Activated CD8-positive, alpha-beta memory T cell treated with anti-CD3 and anti-CD28 coated beads for 4 hours (primary cell): ENCODE measurements around the gene SH3RF3.

Source experiments
- DNase-seq, 2 donors: peaks; one replicate each; pipeline ENCODE4 v3.0.0-alpha.2; 2020; ENCODE audit warnings: low read depth in 2 of 2

SH3RF3 gene

DNA sequence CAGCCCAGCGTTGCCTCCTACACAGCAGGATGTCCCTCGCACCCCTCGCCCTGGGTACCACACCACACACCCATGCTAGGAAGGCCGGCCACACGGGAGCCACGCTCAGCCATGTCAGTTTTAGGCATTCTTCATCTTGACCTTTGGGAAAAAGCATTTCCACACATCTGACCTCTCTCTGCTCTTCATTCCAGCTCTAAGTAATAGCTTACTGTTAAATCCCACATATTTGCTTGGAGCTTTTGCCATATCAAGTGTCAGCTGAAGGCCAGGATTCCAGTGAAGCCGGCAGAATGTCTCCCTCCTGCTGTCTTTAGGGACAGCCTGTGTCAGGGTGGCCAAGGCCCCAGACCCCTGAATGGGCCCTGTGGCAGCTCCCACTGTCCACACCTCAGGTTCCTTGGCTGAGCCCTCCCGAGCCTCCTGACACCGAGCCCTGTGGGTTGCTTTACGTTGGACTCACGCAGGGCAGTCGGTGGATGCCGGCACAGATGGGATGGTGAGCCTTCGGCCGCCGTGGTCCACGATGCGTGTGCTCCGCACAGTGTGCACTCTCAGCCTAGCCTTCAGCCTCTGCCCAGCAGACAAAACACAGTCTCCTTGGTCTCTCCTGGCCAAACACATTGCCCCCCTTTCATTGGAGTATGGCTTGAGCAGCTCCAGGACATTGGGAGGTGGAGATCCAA is 282.8 kb downstream of the SH3RF3 start:
- DNase-seq: no peak

DNA sequence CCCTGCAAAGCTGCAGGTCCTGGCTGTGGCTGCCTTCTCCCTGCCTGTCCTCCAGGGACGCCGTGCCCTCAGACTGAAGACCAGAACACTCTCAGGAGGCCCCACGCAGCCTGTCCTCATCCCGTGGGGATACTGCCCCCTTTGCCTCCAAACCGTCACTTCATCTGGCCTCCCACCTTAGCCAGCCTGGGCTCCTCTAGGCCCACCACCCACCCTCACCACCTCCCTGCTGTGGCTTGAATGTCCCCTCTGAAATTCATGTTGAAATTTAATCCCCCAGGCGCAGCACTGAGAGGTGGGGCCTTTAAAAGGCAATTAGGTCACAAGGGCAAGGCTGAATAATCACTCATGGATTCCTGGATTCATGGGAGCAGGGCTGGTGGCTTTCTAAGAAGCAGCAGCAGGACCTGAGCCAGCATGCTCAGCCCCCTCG is 286.6 kb downstream of the SH3RF3 start:
- no peak for DNase-seq

GRCh38 chr2:109417701-109418335 is 288.8 kb downstream of the SH3RF3 start:
- no peak for DNase-seq

DNA sequence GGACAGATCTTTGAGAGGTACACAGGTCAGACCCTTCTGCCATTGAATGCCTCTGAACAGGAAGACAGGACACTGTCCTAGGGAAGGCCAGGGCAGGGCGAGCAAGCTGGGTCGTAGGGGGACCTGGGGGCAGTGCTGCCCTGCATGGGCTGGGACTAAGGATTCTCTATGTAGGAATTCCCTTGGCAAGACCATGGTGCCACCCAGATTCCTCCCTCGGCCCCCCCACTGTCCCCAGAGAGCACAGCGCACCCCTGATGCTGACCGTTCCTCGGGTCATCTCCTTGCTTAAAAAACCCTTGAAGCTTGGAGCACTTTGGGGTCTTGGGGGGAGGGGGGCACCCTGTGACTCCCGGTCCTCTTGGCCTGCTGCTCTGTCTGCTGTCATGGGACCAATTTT is 289.7 kb downstream of the SH3RF3 start:
- no peak for DNase-seq

DNA sequence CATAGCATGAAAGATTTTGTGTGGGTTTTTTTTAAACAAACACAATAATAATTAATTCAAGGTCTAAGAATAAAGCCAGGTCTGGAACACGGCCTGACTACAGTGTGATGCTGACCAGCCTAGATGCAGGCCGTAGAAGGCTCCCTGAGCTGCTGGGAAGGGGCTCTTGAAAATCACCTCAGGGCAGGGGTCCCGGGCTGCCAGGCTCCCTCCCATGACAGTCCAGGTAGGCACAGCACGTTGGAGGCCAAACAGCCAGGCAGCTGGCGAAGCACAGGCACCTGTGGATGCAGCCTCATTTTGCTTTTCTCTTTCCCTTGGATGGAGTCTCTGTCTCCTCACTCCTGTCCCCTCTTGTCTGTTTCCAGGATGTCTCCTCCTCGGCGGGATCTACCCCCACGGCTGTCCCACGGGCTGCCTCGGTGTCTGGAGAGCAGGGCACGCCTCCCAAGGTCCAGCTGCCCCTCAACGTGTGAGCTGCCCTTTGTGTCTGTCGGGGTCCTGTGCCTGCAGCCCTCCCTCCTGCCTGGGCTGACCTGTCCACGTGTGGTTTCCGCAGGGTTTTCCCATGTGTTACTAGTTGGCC is 290.3 kb downstream of the SH3RF3 start:
- DNase-seq: no peak

GRCh38 chr2:109419960-109420370 is 291.0 kb downstream of the SH3RF3 start:
- DNase-seq: no peak

GRCh38 chr2:109421101-109421500 is 292.1 kb downstream of the SH3RF3 start:
- DNase-seq: no peak

GRCh38 chr2:109421642-109422041 is 292.6 kb downstream of the SH3RF3 start:
- no peak for DNase-seq

DNA sequence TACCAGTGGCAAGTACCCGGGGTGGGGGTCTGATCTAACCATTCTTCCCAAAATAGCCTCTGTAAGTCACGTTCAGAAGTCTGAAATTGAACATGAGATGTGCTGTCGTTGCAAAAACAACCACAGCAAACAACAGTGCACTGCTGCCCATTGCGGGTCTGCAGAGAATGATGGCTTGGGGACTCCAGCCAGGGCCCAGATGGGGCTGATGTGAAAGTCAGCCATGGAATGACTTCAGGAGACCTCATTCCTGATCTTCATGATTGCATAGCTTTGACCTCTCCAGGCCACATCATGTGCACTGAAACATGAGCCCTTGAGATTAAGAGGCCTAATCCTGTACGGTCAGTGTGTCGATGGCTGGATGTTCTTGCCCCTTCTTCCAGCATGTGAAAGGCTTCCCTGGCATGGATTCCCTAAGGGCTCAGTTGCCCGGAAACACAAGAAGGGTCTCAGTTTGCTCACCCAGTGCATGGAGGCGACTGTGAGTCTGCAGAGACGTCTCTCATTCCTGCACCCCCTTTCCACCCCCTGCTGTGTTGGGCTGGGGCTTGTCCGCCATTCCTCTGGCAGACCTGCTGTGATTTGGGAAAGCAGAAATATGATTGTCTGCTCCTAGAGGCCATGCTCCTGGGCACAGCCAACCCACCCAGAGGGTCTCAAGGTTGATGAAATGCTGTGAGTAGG is 293.2 kb downstream of the SH3RF3 start:
- no peak for DNase-seq

- DNase-seq: no peak
These were observed 293.9 kb downstream of the SH3RF3 start for GRCh38 chr2:109422758-109423500.

DNA sequence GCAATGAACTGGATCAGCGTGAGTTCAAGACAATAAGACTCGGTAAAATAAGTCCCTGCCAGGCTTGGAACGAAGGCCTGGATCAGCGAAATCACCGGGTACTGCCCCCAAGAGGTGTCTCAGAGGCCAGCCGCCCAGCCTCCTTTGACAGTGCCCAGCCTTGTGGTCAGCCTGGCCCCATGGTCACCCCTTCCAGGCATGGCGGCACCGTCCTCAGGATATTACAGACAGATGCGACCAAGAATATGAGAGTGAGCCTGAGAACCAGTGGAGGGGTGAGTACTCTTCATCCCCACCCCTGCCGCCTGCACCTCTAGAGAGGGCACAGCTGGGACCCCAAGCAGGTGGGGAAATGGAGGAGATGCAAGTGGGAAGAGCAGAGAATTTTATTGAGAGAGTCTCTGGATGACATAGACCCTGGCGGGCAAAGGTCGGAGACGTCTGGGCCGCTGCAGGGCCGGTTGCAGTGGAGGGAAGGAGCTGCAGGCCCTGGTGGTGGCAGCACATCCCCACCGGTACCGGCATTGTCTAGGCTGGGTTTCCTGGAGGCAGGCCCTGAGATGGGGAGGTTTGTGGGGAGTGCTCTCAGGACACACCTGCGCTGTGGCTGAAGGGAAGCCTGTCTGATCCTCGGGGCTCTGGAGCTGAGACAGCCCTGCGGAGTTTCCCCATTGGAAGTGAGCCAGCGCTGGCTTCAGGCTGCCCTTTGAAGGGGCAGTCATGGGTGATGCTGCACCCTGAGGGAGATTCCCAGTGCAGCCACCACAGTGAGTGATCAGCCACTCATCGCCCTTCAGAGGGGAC is 294.8 kb downstream of the SH3RF3 start:
- DNase-seq: no peak

DNA sequence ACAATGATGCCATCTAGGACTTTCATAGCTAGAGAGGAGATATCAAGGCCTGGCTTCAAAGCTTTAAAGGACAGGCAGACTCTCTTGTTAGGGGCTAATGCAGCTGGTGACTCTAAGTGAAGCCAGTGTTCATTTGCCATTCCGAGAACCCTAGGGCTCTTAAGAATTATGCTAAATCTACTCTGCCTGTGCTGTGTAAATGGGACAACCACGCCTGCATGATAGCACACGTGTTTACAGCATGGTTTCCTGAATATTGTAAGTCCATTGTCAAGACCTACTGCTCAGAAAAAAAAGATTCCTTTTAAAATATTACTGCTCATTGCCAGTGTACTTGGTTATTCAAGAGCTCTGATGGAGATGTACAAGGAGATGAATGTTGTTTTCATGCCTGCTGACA is 296.4 kb downstream of the SH3RF3 start:
- no peak for DNase-seq

DNA sequence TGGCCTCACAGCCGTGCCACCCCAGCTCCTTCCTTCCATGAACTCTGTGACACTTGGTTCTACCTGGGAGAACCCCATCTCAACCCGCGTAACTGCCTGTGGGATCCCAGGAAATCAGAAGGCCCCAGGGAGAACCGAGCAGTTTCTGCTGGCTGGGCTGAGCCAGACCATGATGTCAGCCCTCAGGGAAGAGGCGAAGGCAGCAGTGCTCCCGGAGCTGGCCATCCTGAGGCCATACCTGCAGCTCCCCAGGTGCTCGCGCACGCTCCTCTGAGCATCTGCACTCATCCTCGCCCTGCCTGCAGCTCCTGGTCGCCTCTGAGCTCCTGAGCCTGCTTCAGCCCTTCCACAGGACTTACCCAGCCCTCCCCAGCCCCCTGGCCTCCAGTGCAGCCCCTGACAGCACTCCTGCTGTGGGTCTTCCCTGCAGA is 298.7 kb downstream of the SH3RF3 start:
- DNase-seq: no peak

DNA sequence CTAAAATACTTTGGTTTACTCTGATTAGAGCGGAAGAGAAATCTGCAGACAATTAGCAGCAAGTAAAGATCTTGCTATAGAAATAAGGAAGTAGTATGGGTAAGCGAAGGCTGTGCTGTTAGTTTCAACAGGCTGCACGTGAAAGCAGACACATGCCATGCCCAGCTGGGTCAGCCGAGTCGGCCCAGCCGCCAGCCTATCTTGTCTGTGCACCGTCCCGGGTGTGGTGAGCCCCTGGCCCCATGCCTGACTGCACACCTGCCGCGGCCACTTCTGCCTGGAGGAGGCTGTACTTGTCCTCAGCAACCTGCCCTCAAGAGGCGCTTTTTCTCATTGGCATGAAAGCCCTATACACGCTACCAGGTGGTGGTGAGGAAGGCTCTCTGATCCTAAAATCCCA is 299.3 kb downstream of the SH3RF3 start:
- no peak for DNase-seq

DNA sequence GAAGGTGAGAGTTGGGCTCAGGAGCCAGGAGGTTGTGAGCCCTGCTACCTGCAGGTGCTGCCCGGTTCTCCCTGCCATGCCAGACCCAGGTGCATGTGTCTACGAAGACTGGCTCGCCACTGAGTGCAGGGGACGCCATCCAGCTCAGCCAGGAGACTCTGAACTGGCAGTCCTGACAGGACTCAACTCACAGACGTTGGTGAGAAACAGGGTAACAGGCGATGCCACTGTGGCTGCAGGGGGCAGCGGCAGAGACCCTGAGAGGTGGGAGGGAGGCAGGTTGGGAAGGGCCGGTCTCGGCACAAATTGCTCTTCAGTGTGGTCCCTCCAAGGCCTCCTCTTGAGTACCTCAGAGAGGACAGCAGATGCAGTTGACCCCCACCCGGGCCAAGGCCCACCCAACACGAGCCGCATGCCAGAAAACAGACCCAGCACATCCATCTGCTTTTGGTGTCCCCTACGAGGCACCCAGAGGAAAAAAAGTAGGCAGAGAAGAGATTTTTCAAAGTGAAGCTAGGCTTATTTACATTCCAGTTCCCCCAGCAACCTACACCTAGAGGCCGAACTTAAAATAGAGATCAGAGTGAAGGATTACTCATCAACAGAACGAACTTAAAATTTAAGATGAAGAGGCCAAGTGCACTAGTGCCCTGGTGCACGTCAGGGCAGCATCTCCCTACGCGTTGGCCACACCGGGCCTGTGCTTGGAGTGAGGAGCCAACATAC is 300.0 kb downstream of the SH3RF3 start:
- DNase-seq: no peak

DNA sequence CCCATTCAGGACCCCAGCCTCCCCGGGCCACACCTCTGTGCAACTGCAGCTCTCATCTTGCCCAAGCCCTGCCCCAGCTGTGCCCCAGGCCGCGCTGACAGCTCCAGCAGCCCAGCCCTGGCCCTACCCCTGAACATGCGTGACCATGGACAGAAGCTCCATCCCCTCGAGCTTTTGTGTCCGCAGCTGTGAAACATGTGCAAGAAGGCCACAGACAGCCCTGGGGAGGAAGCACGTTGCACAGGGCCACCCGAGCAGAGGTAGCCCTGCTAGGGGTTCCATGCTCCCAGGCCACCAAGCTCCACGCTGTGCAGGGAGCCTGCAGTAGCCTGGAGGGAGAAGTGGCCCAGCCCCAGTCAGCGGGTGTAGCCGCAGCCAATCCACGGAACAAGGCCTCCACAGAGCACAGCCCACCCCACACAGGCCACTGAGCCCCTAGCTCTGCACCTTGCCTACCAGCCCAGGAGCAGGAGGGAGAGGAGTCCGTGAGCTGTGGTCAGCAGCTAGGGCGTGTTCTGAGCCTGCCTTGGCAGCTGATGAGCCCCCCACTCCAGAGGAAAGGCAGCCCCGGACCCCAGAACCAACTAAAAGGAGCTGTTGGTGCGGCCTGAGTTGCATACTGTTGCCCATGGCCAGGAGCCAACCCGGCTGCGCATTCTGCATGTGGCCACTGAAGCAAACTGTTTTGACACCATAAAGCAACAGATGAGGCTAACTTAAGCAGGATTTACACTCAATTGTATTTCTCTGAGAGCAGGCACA is 300.7 kb downstream of the SH3RF3 start:
- DNase-seq: no peak

DNA sequence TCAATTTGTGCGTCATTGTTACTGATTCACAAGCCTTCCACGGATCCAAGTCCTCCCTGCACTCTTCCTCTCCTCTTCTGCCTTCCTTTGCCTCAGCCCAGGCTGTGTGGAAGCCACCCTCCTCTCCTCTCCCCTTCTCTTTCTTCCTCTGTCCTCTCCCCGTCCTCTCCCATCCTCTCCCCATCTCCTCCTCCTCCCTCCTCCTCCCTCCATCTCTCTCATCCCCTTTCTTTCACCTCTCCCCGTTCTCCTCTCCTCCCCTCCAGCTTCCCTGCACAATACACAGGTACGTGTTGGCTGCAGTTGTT is 301.3 kb downstream of the SH3RF3 start:
- DNase-seq: no peak

GRCh38 chr2:109432421-109432820 is 303.4 kb downstream of the SH3RF3 start:
- no peak for DNase-seq

GRCh38 chr2:109433486-109433885 is 304.5 kb downstream of the SH3RF3 start:
- no peak for DNase-seq

GRCh38 chr2:109433926-109434325 is 304.9 kb downstream of the SH3RF3 start:
- no peak for DNase-seq
